Spinal cord (tissue), 10 donors: ENCODE results near the gene CDC42BPG. TPM values are rescaled to one million over a fixed set of nuclear protein-coding genes. Genes with fewer than 3 reads are reported as not detected.

ENCODE experiments used
- DNase-seq, 6 donors: peaks; one replicate each; pipeline versions ENCODE4 v3.0.0 to v3.0.0-alpha.2; 2013 to 2015; ENCODE audit warnings: low spot score in 6 of 6, low read depth in 4 of 6
- H3K27ac ChIP-seq: one replicate; pipeline ENCODE4 v1.5.1; 2013; ENCODE audit warnings: low read depth, low read length, control low read depth
- H3K27me3 ChIP-seq: one replicate; pipeline ENCODE4 v1.6.1; 2013; ENCODE audit warnings: low read length; ENCODE audit not compliant: control insufficient read depth, insufficient read depth
- H3K36me3 ChIP-seq: one replicate; pipeline ENCODE4 v1.6.1; 2013; ENCODE audit warnings: low read length; ENCODE audit not compliant: control insufficient read depth, insufficient read depth
- H3K4me1 ChIP-seq: one replicate; pipeline ENCODE4 v1.6.1; 2013; ENCODE audit warnings: low read length; ENCODE audit not compliant: control insufficient read depth, insufficient read depth
- H3K4me3 ChIP-seq: one replicate; pipeline ENCODE4 v1.5.1; 2013; ENCODE audit warnings: low read depth, low read length, control low read depth
- H3K9me3 ChIP-seq: one replicate; pipeline ENCODE4 v1.6.1; 2013; ENCODE audit warnings: low read length; ENCODE audit not compliant: control insufficient read depth, insufficient read depth
- WGBS: methylation state at CpG from one replicate; pipeline ENCODE4 v1.1.5; 2013; ENCODE audit warnings: missing lambda C conversion rate; ENCODE audit not compliant: insufficient coverage; 5-methylcytosine and 5-hydroxymethylcytosine counted together
- polyA plus RNA-seq, 2 donors: library from polyadenylated mRNA; unstranded; fragments of 120-200 nt; gene quantifications; one replicate each; pipeline ENCODE4 v1.2.1, GENCODE V29; 2013; ENCODE audit not compliant: insufficient read length in 2 of 2
- total RNA-seq, 2 donors: library from RNA; depleted of rRNA in 1 of 2; stranded (reverse); fragments of 120-200 nt in 1 of 2; fragments of >200 nt in 1 of 2; gene quantifications; one replicate each; pipeline versions ENCODE4 v1.2.3 to v1.2.4, GENCODE V29; 2013 to 2014
- donor health status: healthy.

CDC42BPG gene
- total and polyA plus RNA-seq, 4 donors: 0.43 to 2.0 (median 1.1) TPM

DNA sequence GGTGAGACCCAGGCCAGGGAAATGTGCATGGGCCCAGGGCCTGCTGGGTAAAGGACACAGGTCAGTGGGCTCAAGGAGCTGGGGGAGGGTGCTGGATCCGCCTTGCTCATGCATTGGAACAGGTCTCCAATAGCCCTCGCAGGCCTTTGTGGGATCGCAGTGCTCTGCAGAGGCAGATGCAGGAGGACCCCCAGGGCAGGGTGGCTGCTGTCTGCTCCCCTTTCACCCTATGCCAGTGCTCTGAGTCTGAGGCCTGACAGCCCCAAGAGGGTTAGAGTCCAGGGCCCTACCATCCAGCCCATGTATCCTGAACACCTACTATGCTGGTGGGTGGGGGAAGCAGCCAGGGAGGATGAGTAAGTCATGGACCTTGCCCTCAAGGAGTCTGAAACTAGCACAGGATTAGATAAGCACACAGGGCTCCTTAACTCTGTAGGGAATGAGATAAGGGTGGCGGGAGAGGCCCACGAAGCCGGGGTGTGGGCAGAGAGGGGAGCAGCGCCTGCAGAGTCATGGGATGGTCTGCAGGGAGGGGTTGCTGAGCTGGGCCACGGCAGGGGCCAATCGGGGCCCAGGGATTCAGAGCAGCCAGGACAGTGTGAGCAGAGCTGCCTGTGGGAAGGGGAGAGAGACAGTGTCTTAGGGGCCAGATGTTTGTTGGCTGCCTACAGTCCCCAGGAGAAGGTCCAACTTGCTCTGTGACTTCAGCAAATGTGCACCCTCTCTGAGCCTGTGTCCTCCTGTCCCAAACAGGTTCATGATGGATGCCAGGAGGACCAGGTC is 44.5 kb upstream of the CDC42BPG start:
- no peaks in the 10 kb centered on the region for H3K9me3 ChIP-seq
- H3K27me3 ChIP-seq: no peaks in the 10 kb centered on the region
- no peak for DNase-seq
- H3K36me3 ChIP-seq: peaks cover 7% of the 10 kb centered on the region
- 62% methylated on average over 9 of the region's 9 CpGs for WGBS
- H3K27ac ChIP-seq: no peak overlapping the region
- H3K4me1 ChIP-seq: peaks cover 12% of the 10 kb centered on the region
- H3K4me3 ChIP-seq: no peak overlapping the region

GRCh38 chr11:64888406-64888728 is 43.9 kb upstream of the CDC42BPG start:
- no peak overlapping the region for H3K4me3 ChIP-seq
- peaks cover 1% of the 10 kb centered on the region for H3K36me3 ChIP-seq
- 72% methylated on average over 8 of the region's 8 CpGs for WGBS
- H3K9me3 ChIP-seq: no peaks in the 10 kb centered on the region
- H3K27me3 ChIP-seq: no peaks in the 10 kb centered on the region
- H3K27ac ChIP-seq: no peak overlapping the region
- no peak for DNase-seq
- peaks cover 12% of the 10 kb centered on the region for H3K4me1 ChIP-seq

DNA sequence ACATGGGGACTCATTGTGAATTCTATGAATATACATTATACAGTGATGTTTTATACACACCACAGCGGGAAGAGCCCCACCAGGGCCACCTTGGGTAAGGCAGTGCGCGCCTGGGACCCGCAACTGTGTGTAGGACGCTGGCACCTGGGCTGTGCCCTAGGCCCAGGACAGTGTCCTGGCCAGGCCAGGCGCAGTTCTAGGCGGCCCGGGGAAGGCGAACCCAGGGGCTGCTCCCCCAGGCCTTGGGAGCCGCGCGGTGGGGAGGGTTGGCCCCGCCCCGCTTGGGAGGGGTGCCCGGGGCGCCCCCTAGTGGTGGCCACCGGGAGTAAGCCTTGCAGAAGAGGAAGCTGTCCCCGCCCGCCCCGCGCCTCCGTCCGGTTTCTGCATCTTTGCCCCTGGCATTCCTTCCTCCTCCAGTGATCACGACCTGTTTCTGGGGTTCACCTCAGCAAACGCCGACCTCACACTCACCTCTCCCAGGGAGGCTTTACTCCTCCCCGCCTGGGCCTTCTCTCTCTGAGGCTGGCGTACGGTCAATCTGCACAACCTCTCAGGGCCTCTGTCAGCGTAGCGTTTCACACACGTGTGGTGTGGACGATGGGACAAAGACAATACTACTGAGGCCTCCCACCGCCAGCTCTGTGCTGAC is 43.4 kb upstream of the CDC42BPG start:
- Histone ChIP-seq H3K27me3 (no peaks in the 10 kb centered on the region), H3K27ac (peak overlapping the region; percentile 71), H3K4me1 (peaks cover 12% of the 10 kb centered on the region), H3K4me3 (no peak overlapping the region), H3K9me3 (no peaks in the 10 kb centered on the region), H3K36me3 (no peaks in the 10 kb centered on the region)
- peak in 2 of 6 donors; percentile 82 to 85 for DNase-seq
- 11% methylated on average over 34 of the region's 34 CpGs for WGBS

GRCh38 chr11:64887234-64887756 is 42.8 kb upstream of the CDC42BPG start:
- Histone ChIP-seq H3K9me3 (no peaks in the 10 kb centered on the region), H3K4me1 (peaks cover 12% of the 10 kb centered on the region), H3K4me3 (no peak overlapping the region), H3K36me3 (no peaks in the 10 kb centered on the region), H3K27me3 (no peaks in the 10 kb centered on the region), H3K27ac (peak overlapping the region; percentile 71)
- peak in 1 of 6 donors; percentile 33 for DNase-seq
- 81% methylated on average over 3 of the region's 8 CpGs for WGBS

DNA sequence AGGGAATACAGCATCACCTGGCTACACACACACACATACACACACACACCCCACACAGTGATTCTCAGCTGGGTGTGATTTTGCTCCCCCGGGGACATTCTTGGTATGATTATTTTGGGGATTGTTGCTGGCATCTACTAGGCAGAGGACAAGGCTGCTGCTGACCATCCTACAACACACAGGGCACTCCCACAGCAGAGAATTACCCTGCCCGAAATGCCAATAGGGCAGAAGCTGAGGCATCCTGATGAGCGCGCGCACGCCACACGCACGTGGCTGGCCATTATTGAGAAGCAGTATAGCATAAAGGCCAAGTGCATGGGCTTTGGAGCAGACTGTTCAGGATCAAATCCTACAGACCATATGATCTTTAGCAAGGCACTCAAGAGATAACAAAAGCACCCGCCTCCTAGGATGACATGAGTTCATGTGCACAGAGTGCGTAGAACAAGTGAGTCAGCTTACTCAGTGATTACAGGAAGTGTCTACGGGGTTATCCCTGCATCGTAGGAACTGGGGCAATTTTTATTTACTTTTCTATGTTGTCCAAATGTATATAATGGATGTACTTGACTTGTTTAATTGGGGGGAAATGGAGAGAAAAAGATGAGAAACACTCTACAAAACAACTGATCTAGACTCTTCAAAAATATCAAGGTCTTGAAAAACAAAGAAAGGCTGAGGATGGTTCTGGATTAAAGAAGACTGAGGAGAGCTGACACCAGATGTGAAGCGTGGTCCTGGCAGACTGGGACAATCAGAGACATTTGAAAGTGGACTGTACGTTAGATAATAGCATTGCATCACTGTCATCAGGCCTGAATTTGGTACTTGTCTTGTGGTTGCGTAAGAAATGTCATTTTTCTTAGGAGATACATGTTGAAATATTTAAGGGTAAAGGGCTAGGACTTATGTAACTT is 41.2 kb upstream of the CDC42BPG start:
- 91% methylated on average over 12 of the region's 15 CpGs for WGBS
- no peak for DNase-seq
- H3K27me3 ChIP-seq: no peaks in the 10 kb centered on the region
- no peaks in the 10 kb centered on the region for H3K9me3 ChIP-seq
- H3K4me1 ChIP-seq: peaks cover 22% of the 10 kb centered on the region
- no peak overlapping the region for H3K4me3 ChIP-seq
- no peaks in the 10 kb centered on the region for H3K36me3 ChIP-seq
- H3K27ac ChIP-seq: no peak overlapping the region

DNA sequence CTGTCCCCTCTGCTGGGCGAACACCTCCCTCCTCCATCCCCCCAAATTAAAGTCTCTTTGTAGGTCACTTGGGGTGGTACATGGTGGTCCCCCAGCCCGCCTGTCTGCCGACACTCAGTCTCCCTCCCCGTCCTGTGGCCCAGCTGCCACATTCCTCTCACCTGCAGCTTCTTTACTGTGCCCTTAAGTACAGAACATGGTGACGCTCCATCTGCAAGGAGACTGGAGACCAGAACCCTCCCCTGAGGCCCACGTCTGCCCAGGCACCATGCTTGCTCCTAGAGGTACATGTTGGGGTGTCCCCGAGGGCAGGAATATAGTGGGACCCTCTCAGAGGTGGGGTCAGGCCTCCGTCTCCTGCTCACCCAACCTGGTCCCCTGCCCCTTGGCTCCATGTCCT is 39.6 kb upstream of the CDC42BPG start:
- H3K9me3 ChIP-seq: no peaks in the 10 kb centered on the region
- H3K27me3 ChIP-seq: no peaks in the 10 kb centered on the region
- H3K4me3 ChIP-seq: no peak overlapping the region
- 88% methylated on average over 7 of the region's 8 CpGs for WGBS
- no peak overlapping the region for H3K27ac ChIP-seq
- H3K36me3 ChIP-seq: no peaks in the 10 kb centered on the region
- peaks cover 38% of the 10 kb centered on the region for H3K4me1 ChIP-seq
- DNase-seq: no peak

DNA sequence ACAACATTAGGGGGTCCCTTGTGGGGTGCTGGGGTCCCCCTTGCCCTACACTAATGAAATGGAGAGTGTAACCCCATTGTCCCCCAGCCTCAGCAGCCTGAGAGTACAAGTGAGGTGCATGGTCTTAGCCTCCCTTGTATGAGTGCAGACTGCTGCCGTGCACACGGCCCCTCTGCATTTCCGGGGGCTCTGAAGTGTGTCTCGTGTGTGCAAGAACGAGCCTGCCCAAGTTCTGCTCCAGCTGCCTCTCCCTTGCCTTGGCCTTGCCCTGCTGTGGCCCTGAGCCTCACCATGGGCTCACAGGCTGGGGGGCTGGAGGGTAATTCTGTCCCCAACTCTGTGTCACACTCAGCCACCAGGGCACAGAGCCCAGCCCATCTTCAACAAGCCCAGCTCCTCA is 39.1 kb upstream of the CDC42BPG start:
- no peaks in the 10 kb centered on the region for H3K36me3 ChIP-seq
- no peak for DNase-seq
- H3K27me3 ChIP-seq: no peaks in the 10 kb centered on the region
- H3K9me3 ChIP-seq: no peaks in the 10 kb centered on the region
- H3K27ac ChIP-seq: no peak overlapping the region
- peaks cover 39% of the 10 kb centered on the region for H3K4me1 ChIP-seq
- 85% methylated on average over 5 of the region's 5 CpGs for WGBS
- no peak overlapping the region for H3K4me3 ChIP-seq

DNA sequence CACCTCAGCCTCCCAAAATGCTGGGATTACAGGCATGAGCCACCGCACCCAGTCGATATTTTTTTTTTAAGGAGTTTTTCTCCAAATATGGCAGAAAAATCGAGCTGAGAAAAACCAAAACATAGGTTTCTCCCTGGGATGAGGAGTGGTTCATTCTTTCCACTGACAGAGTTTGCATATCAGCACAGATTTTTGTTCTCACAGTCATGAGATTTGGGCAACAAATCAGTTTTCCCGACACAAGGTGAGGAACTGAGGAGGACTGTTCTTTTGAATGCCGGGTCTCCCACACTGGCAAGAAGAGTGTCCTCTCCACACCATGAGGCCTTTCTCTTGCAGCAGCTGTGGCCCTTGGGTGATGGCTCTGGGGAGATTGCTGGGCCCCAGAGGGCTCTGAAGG is 37.8 kb upstream of the CDC42BPG start:
- H3K4me3 ChIP-seq: no peak overlapping the region
- no peak for DNase-seq
- no CpG with 5 or more reads among the region's 5 CpGs for WGBS
- H3K4me1 ChIP-seq: peaks cover 36% of the 10 kb centered on the region
- H3K36me3 ChIP-seq: peaks cover 2% of the 10 kb centered on the region
- no peaks in the 10 kb centered on the region for H3K9me3 ChIP-seq
- H3K27ac ChIP-seq: no peak overlapping the region
- H3K27me3 ChIP-seq: no peaks in the 10 kb centered on the region

- WGBS: 93% methylated on average over 3 of the region's 8 CpGs
- H3K27ac ChIP-seq: no peak overlapping the region
Measured at GRCh38 chr11:64881476-64881875, 37.0 kb upstream of the CDC42BPG start.

More at GRCh38 chr11:64881476-64881875, 37.0 kb upstream of the CDC42BPG start:
- Histone ChIP-seq H3K4me3 (no peak overlapping the region), H3K36me3 (peaks cover 2% of the 10 kb centered on the region), H3K27me3 (no peaks in the 10 kb centered on the region), H3K9me3 (no peaks in the 10 kb centered on the region), H3K4me1 (peaks cover 44% of the 10 kb centered on the region)
- peak in 1 of 6 donors; percentile 68 for DNase-seq
